ENCODE results near the gene COL19A1.
A peak's percentile ranks its signal among the peaks of the same experiment; 100 is the strongest.
"Not testable (repeated sequence)": the region's sequence is repeated elsewhere in the genome, so short reads cannot be mapped to it uniquely, and the experiment has no call there.

Gene COL19A1

GRCh38 chr6:69894578-69895347 lies 28.4 kb downstream of the COL19A1 start:
- in situ Hi-C loops (cut with HindIII; ENCODE audit: low pct_unique_long_range_greater_than_20kb, low sequenced_read_pairs), result no loop called here
- TF ChIP-seq JUND (IDR thresholded peaks at IDR 0.05; ENCODE audit: low read depth), result no peak
- DNase-seq (ENCODE audit: low read depth in 1 of 2, low spot score in 1 of 2), result peak in 1 of 2 experiments; percentile 57

DNA sequence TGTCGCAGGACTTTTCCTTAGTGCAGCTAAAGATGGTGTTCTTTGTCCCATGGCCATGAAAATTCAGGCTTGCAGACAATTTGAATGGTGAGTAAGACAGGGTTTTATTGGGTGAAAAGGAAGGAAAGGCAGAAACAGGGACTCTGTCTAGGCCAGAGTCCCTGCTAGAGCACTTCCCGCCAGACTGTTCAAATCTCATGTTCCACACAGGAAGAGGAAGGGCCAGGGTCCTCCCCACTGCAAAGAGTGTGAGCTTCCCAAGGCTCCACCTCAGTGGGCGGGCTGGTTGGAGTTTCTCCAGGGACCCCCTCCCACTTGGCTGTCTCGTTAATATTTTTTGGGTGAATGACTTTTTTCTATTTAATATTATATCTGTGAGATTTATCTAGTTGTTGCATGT lies 29.0 kb downstream of the COL19A1 start:
- no peak for DNase-seq (ENCODE audit: low read depth in 1 of 2, low spot score in 1 of 2)
- no peak for TF ChIP-seq JUND (IDR thresholded peaks at IDR 0.05; ENCODE audit: low read depth)
- in situ Hi-C loops (cut with HindIII; ENCODE audit: low pct_unique_long_range_greater_than_20kb, low sequenced_read_pairs), result no loop called here

- in situ Hi-C loops (cut with HindIII; ENCODE audit: low pct_unique_long_range_greater_than_20kb, low sequenced_read_pairs), result no loop called here
- TF ChIP-seq JUND (IDR thresholded peaks at IDR 0.05; ENCODE audit: low read depth), result no peak
- DNase-seq (ENCODE audit: low read depth in 1 of 2, low spot score in 1 of 2), result no peak
These were observed 34.5 kb downstream of the COL19A1 start for GRCh38 chr6:69900869-69901268.

GRCh38 chr6:69901361-69901760 lies 35.0 kb downstream of the COL19A1 start:
- no peak for TF ChIP-seq JUND (IDR thresholded peaks at IDR 0.05; ENCODE audit: low read depth)
- DNase-seq (ENCODE audit: low read depth in 1 of 2, low spot score in 1 of 2), result no peak
- in situ Hi-C loops (cut with HindIII; ENCODE audit: low pct_unique_long_range_greater_than_20kb, low sequenced_read_pairs), result no loop called here

- DNase-seq (ENCODE audit: low read depth in 1 of 2, low spot score in 1 of 2), result no peak
- in situ Hi-C loops (cut with HindIII; ENCODE audit: low pct_unique_long_range_greater_than_20kb, low sequenced_read_pairs), result no loop called here
- no peak for TF ChIP-seq JUND (IDR thresholded peaks at IDR 0.05; ENCODE audit: low read depth)
These were observed 41.7 kb downstream of the COL19A1 start for GRCh38 chr6:69907981-69908498.

- in situ Hi-C loops (cut with HindIII; ENCODE audit: low pct_unique_long_range_greater_than_20kb, low sequenced_read_pairs), result no loop called here
- no peak for DNase-seq (ENCODE audit: low read depth in 1 of 2, low spot score in 1 of 2)
- no peak for TF ChIP-seq JUND (IDR thresholded peaks at IDR 0.05; ENCODE audit: low read depth)
These were observed 47.0 kb downstream of the COL19A1 start for GRCh38 chr6:69913361-69913760.

DNA sequence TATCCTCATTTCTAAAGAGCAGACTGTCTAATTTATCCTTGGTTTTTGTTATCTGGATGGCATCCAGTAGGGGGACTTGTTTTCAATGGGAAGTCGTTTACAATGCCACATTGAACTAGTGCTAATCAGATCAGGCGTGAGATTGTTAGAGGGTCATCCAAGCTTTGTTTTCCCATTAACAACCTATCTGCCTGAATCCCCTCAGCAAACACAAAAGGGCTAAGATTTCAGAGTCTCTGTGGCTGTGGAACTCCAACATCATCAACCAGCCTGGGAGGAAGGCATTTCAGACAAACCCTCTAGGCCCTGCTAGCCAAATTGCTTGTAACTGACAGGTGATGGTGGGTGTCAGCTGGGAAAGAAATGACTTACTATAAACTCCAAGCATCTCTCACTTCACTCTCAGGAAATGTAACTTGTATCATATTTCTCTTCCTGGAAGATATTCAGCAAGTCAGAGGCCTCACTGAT lies 47.7 kb downstream of the COL19A1 start:
- TF ChIP-seq JUND (IDR thresholded peaks at IDR 0.05; ENCODE audit: low read depth), result no peak
- in situ Hi-C loops (cut with HindIII; ENCODE audit: low pct_unique_long_range_greater_than_20kb, low sequenced_read_pairs), result no loop called here
- no peak for DNase-seq (ENCODE audit: low read depth in 1 of 2, low spot score in 1 of 2)

DNA sequence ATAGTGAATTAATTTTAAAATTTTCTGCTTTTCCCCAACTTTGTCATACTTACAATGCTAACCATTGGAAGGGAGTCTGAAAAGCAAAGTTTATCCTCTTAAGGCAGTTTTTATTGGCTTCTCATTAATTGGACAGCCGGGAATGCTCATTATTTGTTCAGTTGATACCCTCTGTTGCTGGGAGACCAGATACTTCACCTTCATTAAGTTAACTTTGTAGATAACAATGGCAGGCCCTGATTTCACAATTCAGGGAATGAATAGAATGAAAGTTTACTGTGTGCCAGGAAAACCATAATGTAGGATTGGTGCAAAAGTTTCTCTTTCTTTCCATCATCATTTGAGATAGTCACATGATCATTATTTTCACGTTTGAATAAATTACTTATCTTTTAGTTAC lies 49.0 kb downstream of the COL19A1 start:
- DNase-seq (ENCODE audit: low read depth in 1 of 2, low spot score in 1 of 2), result no peak
- no peak for TF ChIP-seq JUND (IDR thresholded peaks at IDR 0.05; ENCODE audit: low read depth)
- in situ Hi-C loops (cut with HindIII; ENCODE audit: low pct_unique_long_range_greater_than_20kb, low sequenced_read_pairs), result no loop called here

DNA sequence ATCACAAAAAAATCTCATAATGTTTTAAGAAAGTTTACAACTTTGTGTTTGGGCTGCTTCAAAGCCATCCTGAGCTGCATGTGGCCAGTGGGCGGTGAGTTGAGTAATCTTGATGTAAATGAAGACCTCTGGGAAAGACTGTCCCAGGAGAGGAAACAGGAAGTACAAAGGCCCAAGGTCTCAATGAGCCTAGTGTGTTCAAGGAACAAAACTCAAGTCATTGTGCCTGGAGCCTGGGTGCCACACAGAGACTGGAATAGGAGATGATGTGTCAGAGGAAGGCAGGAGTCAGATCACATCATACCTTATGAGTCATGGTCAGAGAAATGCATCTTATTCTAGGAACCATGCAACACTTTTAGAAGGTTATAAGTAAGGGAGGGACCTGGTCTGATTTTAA lies 51.5 kb downstream of the COL19A1 start:
- in situ Hi-C loops (cut with HindIII; ENCODE audit: low pct_unique_long_range_greater_than_20kb, low sequenced_read_pairs), result no loop called here

GRCh38 chr6:69918813-69919475 lies 52.6 kb downstream of the COL19A1 start:
- in situ Hi-C loops (cut with HindIII; ENCODE audit: low pct_unique_long_range_greater_than_20kb, low sequenced_read_pairs), result no loop called here
- TF ChIP-seq JUND (IDR thresholded peaks at IDR 0.05; ENCODE audit: low read depth), result no peak
- DNase-seq (ENCODE audit: low read depth in 1 of 2, low spot score in 1 of 2), result no peak

More for the DNA sequence above, 51.5 kb downstream of the COL19A1 start:
- DNase-seq (ENCODE audit: low read depth in 1 of 2, low spot score in 1 of 2), result no peak
- no peak for TF ChIP-seq JUND (IDR thresholded peaks at IDR 0.05; ENCODE audit: low read depth)

GRCh38 chr6:69921066-69921465 lies 54.7 kb downstream of the COL19A1 start:
- DNase-seq (ENCODE audit: low read depth in 1 of 2, low spot score in 1 of 2); in situ Hi-C loops (cut with HindIII; ENCODE audit: low pct_unique_long_range_greater_than_20kb, low sequenced_read_pairs): not testable (repeated sequence)

DNA sequence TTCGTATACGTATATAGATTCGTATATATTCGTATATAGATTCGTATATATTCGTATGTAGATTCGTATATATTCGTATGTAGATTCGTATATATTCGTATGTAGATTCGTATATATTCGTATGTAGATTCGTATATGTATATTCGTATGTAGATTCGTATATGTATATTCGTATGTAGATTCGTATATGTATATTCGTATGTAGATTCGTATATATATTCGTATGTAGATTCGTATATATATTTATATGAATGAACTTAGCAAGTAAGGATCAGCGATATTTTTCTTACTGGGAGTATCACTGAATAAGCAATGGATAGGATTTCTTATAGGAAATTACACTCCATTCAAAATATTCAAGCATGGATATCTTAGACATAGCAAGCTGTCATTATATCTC lies 55.3 kb downstream of the COL19A1 start:
- DNase-seq (ENCODE audit: low read depth in 1 of 2, low spot score in 1 of 2); in situ Hi-C loops (cut with HindIII; ENCODE audit: low pct_unique_long_range_greater_than_20kb, low sequenced_read_pairs): not testable (repeated sequence)

DNA sequence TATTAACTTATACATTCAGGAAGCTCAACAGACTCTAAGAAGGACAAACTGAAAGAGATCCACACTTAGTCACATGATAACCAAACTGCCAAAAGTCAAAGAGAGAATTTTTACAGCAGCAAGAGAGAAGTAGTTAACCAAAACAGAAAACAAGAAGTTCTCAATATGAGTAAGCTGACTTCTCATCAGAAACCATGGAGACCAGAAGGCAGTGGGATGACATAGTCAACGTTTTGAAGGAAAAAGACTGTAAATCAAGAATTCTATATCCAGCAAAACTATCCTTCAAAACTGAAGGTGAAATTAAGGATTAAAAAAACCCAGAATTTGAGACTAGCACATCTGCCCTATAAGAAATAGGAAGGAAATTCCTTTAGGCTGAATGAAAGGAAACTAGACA lies 60.4 kb downstream of the COL19A1 start:
- in situ Hi-C loops (cut with HindIII; ENCODE audit: low pct_unique_long_range_greater_than_20kb, low sequenced_read_pairs), result no loop called here
- DNase-seq (ENCODE audit: low read depth in 1 of 2, low spot score in 1 of 2), result no peak
- TF ChIP-seq JUND (IDR thresholded peaks at IDR 0.05; ENCODE audit: low read depth), result no peak

Data from T47D (cell line).